Measurements from ENCODE around the gene AP3S1.
"Not testable (repeated sequence)": the region's sequence is repeated elsewhere in the genome, so short reads cannot be mapped to it uniquely, and the experiment has no call there.

Gene AP3S1

GRCh38 chr5:115820846-115821245 lies 20.9 kb upstream of the AP3S1 start:
- no peak overlapping the region for H3K18ac ChIP-seq (ENCODE audit: low read length)
- no peak overlapping the region for H4K8ac ChIP-seq (ENCODE audit: low read depth, low read length)
- no peak overlapping the region for H3K9ac ChIP-seq (ENCODE audit: low read depth, low read length, poor library complexity)
- H3K79me1 ChIP-seq (ENCODE audit: low read depth, low read length) = no peaks in the 10 kb centered on the region
- H2AK5ac ChIP-seq (ENCODE audit: low read depth, low read length) = no peak overlapping the region
- H3K27ac ChIP-seq (replicated peaks; ENCODE audit: low read length) = no peak overlapping the region
- no peak overlapping the region for H3K4ac ChIP-seq (ENCODE audit: low read length)
- no peak for DNase-seq (ENCODE audit: low spot score)
- H2AFZ ChIP-seq (ENCODE audit: low read length) = no peak overlapping the region
- H2BK12ac ChIP-seq (ENCODE audit: low read length) = no peak overlapping the region
- H3K23ac ChIP-seq (ENCODE audit: low read depth, low read length, poor library complexity) = no peak overlapping the region
- no CpG with 5 or more reads among the region's 1 CpG for WGBS, 2 donors (ENCODE audit: extremely low coverage in 2 of 2, insufficient read length in 2 of 2, insufficient replicate concordance in 1 of 2)
- H3K9me3 ChIP-seq (replicated peaks in 1 of 2; ENCODE audit: control insufficient read depth in 2 of 2, insufficient read depth in 1 of 2, low read depth in 1 of 2, low read length in 2 of 2) = peaks cover 0 to under 1% of the 10 kb centered on the region in 2 donors
- H3K4me2 ChIP-seq (ENCODE audit: insufficient read depth, low read length, poor library complexity, severe bottlenecking) = no peak overlapping the region
- no peak overlapping the region for H4K91ac ChIP-seq (ENCODE audit: low read depth, low read length, poor library complexity)
- no peaks in the 10 kb centered on the region for H3K27me3 ChIP-seq (ENCODE audit: control insufficient read depth in 3 of 3, insufficient read depth in 3 of 3, low read depth in 1 of 3, low read length in 3 of 3)
- H3K14ac ChIP-seq (ENCODE audit: low read length) = no peak overlapping the region
- no peak overlapping the region for H2BK15ac ChIP-seq (ENCODE audit: low read length)
- H3K36me3 ChIP-seq (replicated peaks in 1 of 2; ENCODE audit: control insufficient read depth in 2 of 2, insufficient read depth in 2 of 2, low read length in 2 of 2) = no peaks in the 10 kb centered on the region
- H3K4me1 ChIP-seq (ENCODE audit: control insufficient read depth in 2 of 2, insufficient read depth in 1 of 2, low read depth in 1 of 2, low read length in 2 of 2) = peaks cover 0 to 6% of the 10 kb centered on the region in 2 donors
- no peak overlapping the region for H3K4me3 ChIP-seq (ENCODE audit: low read length in 2 of 2)
- H2BK120ac ChIP-seq (ENCODE audit: low read depth, low read length) = no peak overlapping the region
- no peak overlapping the region for H2BK5ac ChIP-seq (ENCODE audit: low read length)

- H3K9ac ChIP-seq (ENCODE audit: low read depth, low read length, poor library complexity); DNase-seq (ENCODE audit: low spot score); H3K4ac ChIP-seq (ENCODE audit: low read length); H3K4me2 ChIP-seq (ENCODE audit: insufficient read depth, low read length, poor library complexity, severe bottlenecking); H2AFZ ChIP-seq (ENCODE audit: low read length); H3K18ac ChIP-seq (ENCODE audit: low read length); H2BK12ac ChIP-seq (ENCODE audit: low read length); H2AK5ac ChIP-seq (ENCODE audit: low read depth, low read length); H3K79me1 ChIP-seq (ENCODE audit: low read depth, low read length); H3K23ac ChIP-seq (ENCODE audit: low read depth, low read length, poor library complexity); H4K8ac ChIP-seq (ENCODE audit: low read depth, low read length); H3K27me3 ChIP-seq (ENCODE audit: control insufficient read depth in 3 of 3, insufficient read depth in 3 of 3, low read depth in 1 of 3, low read length in 3 of 3); H3K4me3 ChIP-seq (ENCODE audit: low read length in 2 of 2); H2BK15ac ChIP-seq (ENCODE audit: low read length); H3K27ac ChIP-seq (replicated peaks; ENCODE audit: low read length); H3K4me1 ChIP-seq (ENCODE audit: control insufficient read depth in 2 of 2, insufficient read depth in 1 of 2, low read depth in 1 of 2, low read length in 2 of 2); H4K91ac ChIP-seq (ENCODE audit: low read depth, low read length, poor library complexity); H3K9me3 ChIP-seq (replicated peaks in 1 of 2; ENCODE audit: control insufficient read depth in 2 of 2, insufficient read depth in 1 of 2, low read depth in 1 of 2, low read length in 2 of 2); H2BK120ac ChIP-seq (ENCODE audit: low read depth, low read length); H3K14ac ChIP-seq (ENCODE audit: low read length); H2BK5ac ChIP-seq (ENCODE audit: low read length): not testable (repeated sequence)
- no CpG with 5 or more reads among the region's 1 CpG for WGBS, 2 donors (ENCODE audit: extremely low coverage in 2 of 2, insufficient read length in 2 of 2, insufficient replicate concordance in 1 of 2)
- peaks cover 0 to 28% of the 10 kb centered on the region in 2 donors for H3K36me3 ChIP-seq (replicated peaks in 1 of 2; ENCODE audit: control insufficient read depth in 2 of 2, insufficient read depth in 2 of 2, low read length in 2 of 2)
Observed at GRCh38 chr5:115824983-115825382, 16.8 kb upstream of the AP3S1 start.

DNA sequence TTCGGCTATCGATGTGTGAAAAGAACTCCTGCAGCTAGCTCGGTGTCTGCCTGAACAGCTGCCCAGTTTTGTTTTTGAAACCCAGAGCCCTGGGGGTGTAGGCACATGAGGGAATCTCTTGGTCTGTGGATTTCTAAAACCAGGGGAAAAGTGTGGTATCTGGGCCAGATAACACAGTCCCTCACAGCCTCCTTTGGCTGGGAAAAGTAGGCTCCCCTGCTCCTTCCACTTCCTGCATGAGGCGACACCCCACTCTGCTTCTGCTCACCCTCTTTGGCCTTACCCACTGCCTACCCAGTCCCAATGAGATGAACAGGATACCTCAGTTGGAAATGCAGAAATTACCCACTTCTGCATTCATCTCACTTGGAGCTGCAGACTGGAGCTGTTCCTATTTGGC lies 15.8 kb upstream of the AP3S1 start:
- Histone ChIP-seq H2BK15ac (ENCODE audit: low read length) (no peak overlapping the region), H3K4me2 (ENCODE audit: insufficient read depth, low read length, poor library complexity, severe bottlenecking) (no peak overlapping the region), H3K18ac (ENCODE audit: low read length) (no peak overlapping the region), H3K4ac (ENCODE audit: low read length) (no peak overlapping the region), H2BK120ac (ENCODE audit: low read depth, low read length) (no peak overlapping the region), H3K9ac (ENCODE audit: low read depth, low read length, poor library complexity) (no peak overlapping the region), H2AK5ac (ENCODE audit: low read depth, low read length) (no peak overlapping the region), H2BK12ac (ENCODE audit: low read length) (no peak overlapping the region), H2BK5ac (ENCODE audit: low read length) (peak overlapping the region; percentile 53), H3K79me1 (ENCODE audit: low read depth, low read length) (no peaks in the 10 kb centered on the region), H3K23ac (ENCODE audit: low read depth, low read length, poor library complexity) (no peak overlapping the region), H2AFZ (ENCODE audit: low read length) (no peak overlapping the region), H3K4me1 (ENCODE audit: control insufficient read depth in 2 of 2, insufficient read depth in 1 of 2, low read depth in 1 of 2, low read length in 2 of 2) (no peaks in the 10 kb centered on the region), H4K91ac (ENCODE audit: low read depth, low read length, poor library complexity) (no peak overlapping the region), H3K27ac (replicated peaks; ENCODE audit: low read length) (no peak overlapping the region), H3K27me3 (ENCODE audit: control insufficient read depth in 3 of 3, insufficient read depth in 3 of 3, low read depth in 1 of 3, low read length in 3 of 3) (no peaks in the 10 kb centered on the region), H4K8ac (ENCODE audit: low read depth, low read length) (peak overlapping the region; percentile 65), H3K36me3 (replicated peaks in 1 of 2; ENCODE audit: control insufficient read depth in 2 of 2, insufficient read depth in 2 of 2, low read length in 2 of 2) (peaks cover 0 to 38% of the 10 kb centered on the region in 2 donors), H3K4me3 (ENCODE audit: low read length in 2 of 2) (no peak overlapping the region), H3K14ac (ENCODE audit: low read length) (no peak overlapping the region), H3K9me3 (replicated peaks in 1 of 2; ENCODE audit: control insufficient read depth in 2 of 2, insufficient read depth in 1 of 2, low read depth in 1 of 2, low read length in 2 of 2) (peaks cover 0 to 3% of the 10 kb centered on the region in 2 donors)
- DNase-seq (ENCODE audit: low spot score) = no peak
- no CpG with 5 or more reads among the region's 4 CpGs for WGBS, 2 donors (ENCODE audit: extremely low coverage in 2 of 2, insufficient read length in 2 of 2, insufficient replicate concordance in 1 of 2)

DNA sequence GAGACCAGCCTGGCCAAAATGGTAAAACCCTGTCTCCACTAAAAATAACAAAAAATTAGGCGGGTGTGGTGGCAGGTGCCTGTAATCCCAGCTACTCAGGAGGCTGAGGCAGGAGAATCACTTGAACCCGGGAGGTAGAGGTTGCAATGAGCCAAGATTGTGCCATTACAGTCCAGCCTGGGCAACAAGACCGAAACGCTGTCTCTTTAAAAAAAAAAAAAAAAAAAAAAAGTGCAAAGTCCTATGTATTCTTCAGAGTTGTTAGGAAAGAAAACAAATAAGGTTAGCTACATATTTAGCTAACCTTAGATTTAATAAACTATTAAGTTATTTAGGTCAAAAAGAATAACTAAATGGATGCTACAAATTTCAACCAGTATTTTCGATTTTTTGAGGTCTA lies 11.8 kb upstream of the AP3S1 start:
- H2BK5ac ChIP-seq (ENCODE audit: low read length) = no peak overlapping the region
- no peak overlapping the region for H3K14ac ChIP-seq (ENCODE audit: low read length)
- no peaks in the 10 kb centered on the region for H3K79me1 ChIP-seq (ENCODE audit: low read depth, low read length)
- H3K4me3 ChIP-seq (ENCODE audit: low read length in 2 of 2) = no peak overlapping the region
- no peak overlapping the region for H3K23ac ChIP-seq (ENCODE audit: low read depth, low read length, poor library complexity)
- whole genome bisulfite sequencing, 2 donors (ENCODE audit: extremely low coverage in 2 of 2, insufficient read length in 2 of 2, insufficient replicate concordance in 1 of 2) = no CpG with 5 or more reads among the region's 5 CpGs
- peaks cover 0 to 3% of the 10 kb centered on the region in 2 donors for H3K9me3 ChIP-seq (replicated peaks in 1 of 2; ENCODE audit: control insufficient read depth in 2 of 2, insufficient read depth in 1 of 2, low read depth in 1 of 2, low read length in 2 of 2)
- no peak overlapping the region for H3K9ac ChIP-seq (ENCODE audit: low read depth, low read length, poor library complexity)
- no peak overlapping the region for H2AK5ac ChIP-seq (ENCODE audit: low read depth, low read length)
- DNase-seq (ENCODE audit: low spot score) = no peak
- peaks cover 0 to 78% of the 10 kb centered on the region in 2 donors for H3K36me3 ChIP-seq (replicated peaks in 1 of 2; ENCODE audit: control insufficient read depth in 2 of 2, insufficient read depth in 2 of 2, low read length in 2 of 2)
- H3K18ac ChIP-seq (ENCODE audit: low read length) = no peak overlapping the region
- no peak overlapping the region for H4K8ac ChIP-seq (ENCODE audit: low read depth, low read length)
- H3K4ac ChIP-seq (ENCODE audit: low read length) = no peak overlapping the region
- H4K91ac ChIP-seq (ENCODE audit: low read depth, low read length, poor library complexity) = no peak overlapping the region
- no peaks in the 10 kb centered on the region for H3K27me3 ChIP-seq (ENCODE audit: control insufficient read depth in 3 of 3, insufficient read depth in 3 of 3, low read depth in 1 of 3, low read length in 3 of 3)
- H3K4me2 ChIP-seq (ENCODE audit: insufficient read depth, low read length, poor library complexity, severe bottlenecking) = no peak overlapping the region
- no peak overlapping the region for H2AFZ ChIP-seq (ENCODE audit: low read length)
- no peak overlapping the region for H2BK12ac ChIP-seq (ENCODE audit: low read length)
- H3K27ac ChIP-seq (replicated peaks; ENCODE audit: low read length) = no peak overlapping the region
- no peak overlapping the region for H2BK120ac ChIP-seq (ENCODE audit: low read depth, low read length)
- no peaks in the 10 kb centered on the region for H3K4me1 ChIP-seq (ENCODE audit: control insufficient read depth in 2 of 2, insufficient read depth in 1 of 2, low read depth in 1 of 2, low read length in 2 of 2)
- no peak overlapping the region for H2BK15ac ChIP-seq (ENCODE audit: low read length)
